ENCODE data around the gene MFAP2.
"Not testable (repeated sequence)": the region's sequence is repeated elsewhere in the genome, so short reads cannot be mapped to it uniquely, and the experiment has no call there.

MFAP2 gene

GRCh38 chr1:16958475-16958874, 21.9 kb downstream of the MFAP2 start:
- DNase-seq, result no peak

GRCh38 chr1:16957731-16958130, 22.7 kb downstream of the MFAP2 start:
- DNase-seq, result no peak

GRCh38 chr1:16956775-16957174, 23.6 kb downstream of the MFAP2 start:
- no peak for DNase-seq

DNA sequence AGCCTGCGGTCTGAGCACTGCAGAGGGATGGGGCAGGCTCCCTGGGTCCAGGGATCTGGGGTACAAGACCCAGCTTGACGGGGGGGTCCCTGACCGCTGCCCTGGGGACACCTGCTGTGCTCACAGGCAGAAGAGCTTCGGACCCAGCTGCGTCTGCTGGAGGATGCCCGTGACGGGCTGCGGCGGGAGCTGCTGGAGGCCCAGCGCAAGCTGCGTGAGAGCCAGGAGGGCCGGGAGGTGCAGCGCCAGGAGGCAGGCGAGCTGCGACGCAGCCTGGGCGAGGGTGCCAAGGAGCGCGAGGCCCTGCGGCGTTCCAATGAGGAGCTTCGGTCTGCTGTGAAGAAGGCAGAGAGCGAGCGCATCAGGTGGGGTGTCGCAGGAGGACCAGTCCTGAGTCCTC, 25.2 kb downstream of the MFAP2 start:
- no peak for DNase-seq

GRCh38 chr1:16954579-16954978, 25.8 kb downstream of the MFAP2 start:
- DNase-seq, result no peak

GRCh38 chr1:16952376-16952775, 28.0 kb downstream of the MFAP2 start:
- DNase-seq, result not testable (repeated sequence)

- DNase-seq, result not testable (repeated sequence)
Observed at GRCh38 chr1:16949026-16949425, 31.4 kb downstream of the MFAP2 start.

DNA sequence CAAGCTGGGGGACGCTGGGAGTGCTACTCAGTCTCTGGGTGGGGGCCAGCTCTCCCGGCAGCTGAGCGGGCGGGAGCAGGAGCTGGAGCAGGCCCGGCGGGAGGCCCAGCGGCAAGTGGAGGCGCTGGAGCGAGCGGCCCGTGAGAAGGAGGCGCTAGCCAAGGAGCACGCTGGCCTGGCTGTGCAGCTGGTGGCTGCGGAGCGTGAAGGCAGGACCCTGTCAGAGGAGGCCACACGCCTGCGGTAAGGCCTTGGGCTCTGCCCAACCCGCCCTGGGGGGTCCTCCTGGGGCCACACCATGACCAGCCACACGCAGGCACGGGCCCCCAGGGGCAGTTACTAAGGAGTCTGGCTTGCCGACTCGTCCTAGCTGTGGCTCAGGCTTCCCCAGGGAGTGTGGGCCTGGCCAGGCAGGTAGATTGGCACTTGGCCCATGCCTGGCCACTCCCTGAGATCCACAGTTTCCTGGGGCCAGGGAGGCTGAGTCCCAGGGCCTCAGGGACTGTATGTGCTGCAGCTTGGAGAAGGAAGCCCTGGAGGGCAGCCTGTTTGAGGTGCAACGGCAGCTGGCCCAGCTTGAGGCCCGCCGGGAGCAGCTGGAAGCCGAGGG, 32.0 kb downstream of the MFAP2 start:
- not testable (repeated sequence) for DNase-seq

- DNase-seq, result no peak
Observed at GRCh38 chr1:16946646-16947045, 33.8 kb downstream of the MFAP2 start.

DNA sequence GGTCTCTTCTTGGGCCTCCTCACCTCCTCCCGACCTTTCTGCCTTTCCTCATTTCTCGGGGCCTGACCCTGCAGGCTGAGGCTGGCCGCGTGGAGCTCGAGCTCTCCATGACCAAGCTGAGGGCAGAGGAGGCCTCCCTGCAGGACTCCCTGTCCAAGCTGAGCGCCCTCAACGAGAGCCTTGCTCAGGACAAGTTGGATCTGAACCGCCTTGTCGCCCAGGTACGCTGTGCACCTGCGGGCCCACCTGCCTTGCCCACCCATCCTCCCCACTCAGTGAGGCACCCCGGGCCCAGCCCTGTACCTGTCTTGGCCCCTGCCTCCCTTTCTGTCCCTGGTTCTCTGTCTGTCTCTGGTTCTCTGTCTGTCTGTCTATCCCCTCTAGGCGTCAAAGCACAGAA, 34.2 kb downstream of the MFAP2 start:
- not testable (repeated sequence) for DNase-seq

DNA sequence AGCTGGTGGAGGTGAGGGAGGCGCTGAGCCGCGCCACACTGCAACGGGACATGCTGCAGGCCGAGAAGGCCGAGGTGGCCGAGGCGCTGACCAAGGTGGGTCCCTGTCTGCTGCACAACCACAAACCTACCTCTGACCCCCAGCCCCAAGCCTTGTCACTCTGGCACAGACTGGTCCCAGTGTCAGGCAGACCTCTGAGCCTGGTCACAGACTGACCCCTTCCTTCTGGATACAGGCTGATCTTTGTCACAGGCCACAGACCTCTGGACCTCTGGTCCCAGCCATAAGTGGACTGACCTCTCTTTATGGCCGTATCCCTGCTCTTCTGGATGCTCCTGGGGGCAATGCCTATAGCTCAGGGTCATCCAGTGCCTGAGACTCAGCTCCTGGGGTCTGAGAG, 34.9 kb downstream of the MFAP2 start:
- not testable (repeated sequence) for DNase-seq

- no peak for DNase-seq
Observed at GRCh38 chr1:16944038-16944437, 36.4 kb downstream of the MFAP2 start.

DNA sequence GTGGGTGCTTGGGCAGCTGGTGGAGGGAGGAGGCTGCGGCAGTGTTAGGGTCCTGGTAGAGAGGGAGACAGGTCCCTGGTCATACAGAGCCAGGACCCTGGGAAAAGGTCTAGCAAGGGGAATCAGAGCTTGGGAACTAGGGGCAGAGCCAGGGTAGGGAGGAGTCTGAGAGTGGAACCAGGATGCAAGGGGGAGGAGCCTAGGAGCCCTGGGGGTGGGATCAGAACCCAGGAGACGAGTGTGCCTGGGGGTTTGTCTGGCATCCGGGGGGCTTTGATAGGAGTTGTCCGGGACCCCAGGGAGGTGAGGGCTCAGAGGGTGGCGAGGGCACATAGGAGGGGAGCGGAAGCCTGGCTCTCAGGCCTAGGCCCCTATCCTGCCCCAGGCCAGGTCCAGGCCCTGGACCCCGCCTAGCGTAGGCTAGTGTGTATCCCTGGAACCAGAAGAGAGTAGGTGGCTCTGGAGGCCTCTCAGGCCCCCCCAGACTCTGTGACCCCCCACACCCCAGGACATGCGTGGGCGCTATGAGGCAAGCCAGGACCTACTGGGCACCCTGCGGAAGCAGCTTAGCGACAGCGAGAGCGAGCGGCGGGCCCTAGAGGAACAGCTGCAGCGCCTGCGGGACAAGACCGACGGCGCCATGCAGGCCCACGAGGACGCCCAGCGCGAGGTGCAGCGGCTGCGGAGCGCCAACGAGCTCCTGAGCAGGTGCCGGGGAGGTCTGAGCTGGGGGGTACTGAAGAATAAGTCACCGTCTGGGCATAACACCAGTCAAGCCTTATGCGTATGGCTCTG, 40.8 kb downstream of the MFAP2 start:
- not testable (repeated sequence) for DNase-seq

- DNase-seq, result no peak
Observed at GRCh38 chr1:16938351-16939321, 41.8 kb downstream of the MFAP2 start.

DNA sequence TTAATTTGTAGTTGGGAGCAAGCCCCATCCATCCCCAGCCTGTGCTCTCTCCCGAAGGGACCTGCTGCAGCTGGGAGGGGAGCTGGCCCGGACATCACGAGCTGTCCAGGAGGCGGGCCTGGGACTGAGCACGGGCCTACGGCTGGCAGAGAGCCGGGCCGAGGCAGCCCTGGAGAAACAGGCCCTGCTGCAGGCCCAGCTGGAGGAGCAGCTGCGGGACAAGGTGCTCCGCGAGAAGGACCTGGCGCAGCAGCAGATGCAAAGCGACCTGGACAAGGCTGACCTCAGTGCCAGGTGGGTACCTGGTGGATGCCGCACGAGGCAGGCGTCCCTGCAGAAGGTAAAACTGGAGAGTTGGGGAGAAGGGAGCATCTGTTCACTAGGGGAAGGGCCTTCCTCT, 43.8 kb downstream of the MFAP2 start:
- not testable (repeated sequence) for DNase-seq

- not testable (repeated sequence) for DNase-seq
Observed at GRCh38 chr1:16933945-16934344, 46.5 kb downstream of the MFAP2 start.

- DNase-seq, result not testable (repeated sequence)
Observed at GRCh38 chr1:16931206-16931934, 49.0 kb downstream of the MFAP2 start.

DNA sequence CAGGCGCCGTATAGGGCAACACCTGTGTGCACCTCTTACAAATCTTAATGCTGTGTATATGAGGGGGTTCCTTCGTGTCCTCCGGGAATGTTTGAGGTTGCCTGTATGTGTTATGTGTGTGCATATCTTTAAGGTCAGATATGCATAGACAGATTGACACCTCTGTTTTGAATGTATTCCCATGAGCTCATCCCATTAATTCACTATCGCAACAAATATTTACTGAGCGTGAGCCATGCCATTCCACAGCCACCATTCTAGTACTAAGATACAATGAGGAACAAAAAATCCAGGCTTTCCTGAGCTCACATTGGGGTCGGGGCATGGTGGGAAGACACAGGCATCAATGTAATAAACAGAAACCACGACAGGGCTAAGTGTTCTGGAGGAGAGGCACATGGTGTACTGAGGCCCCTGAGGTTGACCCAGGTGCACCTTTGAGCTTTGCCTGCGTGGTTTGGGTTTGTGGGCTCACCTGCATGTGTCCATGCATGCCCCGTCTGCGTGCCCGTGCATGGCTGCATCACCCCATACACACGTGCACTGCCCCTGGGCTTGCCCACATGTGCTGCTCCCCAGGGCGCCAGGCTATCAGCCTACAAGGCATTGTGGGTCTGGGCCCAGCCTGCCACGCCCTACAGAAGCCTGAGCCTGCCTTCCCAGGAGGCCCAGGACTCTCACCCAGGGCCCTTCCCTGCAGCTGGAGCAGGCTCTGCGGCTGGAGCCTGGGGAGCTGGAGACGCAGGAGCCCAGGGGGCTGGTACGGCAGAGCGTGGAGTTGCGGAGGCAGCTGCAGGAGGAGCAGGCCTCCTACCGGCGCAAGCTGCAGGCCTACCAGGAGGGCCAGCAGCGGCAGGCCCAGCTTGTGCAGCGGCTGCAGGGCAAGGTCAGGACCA, 51.0 kb downstream of the MFAP2 start:
- DNase-seq, result not testable (repeated sequence)

GRCh38 chr1:16927711-16928485, 52.5 kb downstream of the MFAP2 start:
- DNase-seq, result no peak

- no peak for DNase-seq
Observed at GRCh38 chr1:16927256-16927655, 53.2 kb downstream of the MFAP2 start.

Measured in CD4-positive, alpha-beta T cell treated with Interleukin-12 subunit alpha and Interleukin-12 subunit beta, for 1 hour (primary cell).